Measurements from ENCODE around the gene GPSM3.

GPSM3 gene

GRCh38 chr6:32190054-32190851 lies 2.2 kb downstream of the GPSM3 start, which contains the start of gene PBX2:
TSS of gene PBX2 (minus strand) at chr6:32190202. CDS start at chr6:32189915, 287 bp downstream.
- Histone ChIP-seq H3K4me3 (replicated peaks; ENCODE audit: insufficient read depth, low read length) (peak within 1 kb of the TSS; percentile 71), H3K27ac (replicated peaks) (peak within 1 kb of the TSS; percentile 95), H3K27me3 (ENCODE audit: insufficient read depth, poor library complexity, severe bottlenecking) (no peaks in the 10 kb centered on the region)
- peak; percentile 93 to 94 for DNase-seq (ENCODE audit: low read depth in 1 of 2, low spot score in 1 of 2)
- TF ChIP-seq SPI1 (IDR thresholded peaks at IDR 0.05; ENCODE audit: borderline replicate concordance, low read depth), result peak; percentile 76
- no peak for TF ChIP-seq REST (IDR thresholded peaks at IDR 0.05; ENCODE audit: insufficient replicate concordance, low read depth)
- peak; percentile 30; the same call in 1 of the 2 replicates for TF ChIP-seq POLR2AphosphoS5 (IDR thresholded peaks at IDR 0.05; ENCODE audit: low read depth)

GRCh38 chr6:32189742-32190053 lies 2.7 kb downstream of the GPSM3 start:
- H3K27ac ChIP-seq (replicated peaks), result peak overlapping the region; percentile 95
- no peak for DNase-seq (ENCODE audit: low read depth in 1 of 2, low spot score in 1 of 2)
- H3K27me3 ChIP-seq (ENCODE audit: insufficient read depth, poor library complexity, severe bottlenecking), result no peaks in the 10 kb centered on the region
- TF ChIP-seq REST (IDR thresholded peaks at IDR 0.05; ENCODE audit: insufficient replicate concordance, low read depth) (no peak), CTCF (IDR thresholded peaks at IDR 0.05; ENCODE audit: insufficient read depth, low read length) (no peak), SPI1 (IDR thresholded peaks at IDR 0.05; ENCODE audit: borderline replicate concordance, low read depth) (no peak), POLR2AphosphoS5 (IDR thresholded peaks at IDR 0.05; ENCODE audit: low read depth) (no peak), GABPA (IDR thresholded peaks at IDR 0.05; ENCODE audit: low read depth) (no peak)
- peak overlapping the region; percentile 71 for H3K4me3 ChIP-seq (replicated peaks; ENCODE audit: insufficient read depth, low read length)

- Histone ChIP-seq H3K27ac (replicated peaks) (peak overlapping the region; percentile 95), H3K27me3 (ENCODE audit: insufficient read depth, poor library complexity, severe bottlenecking) (no peaks in the 10 kb centered on the region), H3K4me3 (replicated peaks; ENCODE audit: insufficient read depth, low read length) (peak overlapping the region; percentile 71)
- TF ChIP-seq SPI1 (IDR thresholded peaks at IDR 0.05; ENCODE audit: borderline replicate concordance, low read depth) (no peak), POLR2AphosphoS5 (IDR thresholded peaks at IDR 0.05; ENCODE audit: low read depth) (0 out of 2 replicates have a peak, but pooled peaks have one; percentile 5), REST (IDR thresholded peaks at IDR 0.05; ENCODE audit: insufficient replicate concordance, low read depth) (no peak)
- no peak for DNase-seq (ENCODE audit: low read depth in 1 of 2, low spot score in 1 of 2)
These were observed 3.2 kb downstream of the GPSM3 start for GRCh38 chr6:32189069-32189741.

Measured in HL-60 (cell line).